B cell (primary cell): ENCODE measurements around the gene DDX20. TPM values are rescaled to one million over a fixed set of nuclear protein-coding genes. Genes with fewer than 3 reads are reported as not detected.

Experiments used
- ATAC-seq: fragments of 200-7000 bp; cut with Tn5 transposase; one replicate; pipeline ENCODE4 v1.10.0; 2021; ENCODE audit warnings: low read depth, mild to moderate bottlenecking, moderate number of reproducible peaks, moderate library complexity
- CTCF ChIA-PET: fragments of 350-600 bp; sonication (Branson Sonifier 250); formaldehyde crosslinking; loops from one replicate; lab custom pipeline; 2021; ENCODE audit warnings: antibody characterized with exemption, inconsistent platforms; lab: Charles Lee
- POLR2A ChIA-PET: fragments of 350-600 bp; sonication (Branson Sonifier 250); formaldehyde crosslinking; loops from one replicate; lab custom pipeline; 2021; ENCODE audit warnings: antibody characterized with exemption; lab: Charles Lee
- DNase-seq: peaks from one replicate; pipeline ENCODE4 v3.0.0; 2013
- H2AFZ ChIP-seq: 2 replicates; pipeline ENCODE4 v1.6.1; 2012; ENCODE audit warnings: mild to moderate bottlenecking, low read depth, low read length; ENCODE audit not compliant: insufficient read depth, poor library complexity, severe bottlenecking
- H3K27ac ChIP-seq, 2 donors: 1 replicate in 1 of 2; 2 replicates in 1 of 2; pipeline ENCODE4 v1.5.1; 2012 to 2013; ENCODE audit warnings: low read length in 2 of 2, mild to moderate bottlenecking in 2 of 2, moderate library complexity in 1 of 2
- H3K27me3 ChIP-seq, 4 experiments: fragments of 200-600 bp in 1 of 4; sonication (generic) in 1 of 4; replicated peaks in 1 of 4; 1 replicate in 2 of 4; 2 replicates in 2 of 4; pipeline versions ENCODE4 v1.6.1 to v1.7.0; 2013 to 2016; ENCODE audit warnings: low read length in 3 of 4, mild to moderate bottlenecking in 2 of 4, mixed read lengths in 1 of 4, moderate library complexity in 1 of 4; ENCODE audit not compliant: insufficient read depth in 4 of 4, control insufficient read depth in 3 of 4; ENCODE audit errors: control extremely low read depth in 1 of 4
- H3K36me3 ChIP-seq, 2 experiments: replicated peaks in 1 of 2; 1 replicate in 1 of 2; 2 replicates in 1 of 2; pipeline versions ENCODE4 v1.6.1 to v1.7.1; 2013; ENCODE audit warnings: low read length in 1 of 2; ENCODE audit not compliant: insufficient read depth in 2 of 2, control insufficient read depth in 1 of 2; ENCODE audit errors: control extremely low read depth in 1 of 2, extremely low read depth in 1 of 2
- H3K4me1 ChIP-seq, 2 donors: fragments of 200-600 bp in 1 of 2; sonication (generic) in 1 of 2; 1 replicate in 1 of 2; 2 replicates in 1 of 2; pipeline versions ENCODE4 v1.5.1 to v1.6.1; 2013 to 2017; ENCODE audit warnings: low read length in 2 of 2; ENCODE audit not compliant: control insufficient read depth in 2 of 2, insufficient read depth in 2 of 2
- H3K4me2 ChIP-seq: replicated peaks from 2 replicates; pipeline ENCODE3; 2012; ENCODE audit warnings: mild to moderate bottlenecking, low read depth, low read length; ENCODE audit not compliant: poor library complexity, severe bottlenecking
- H3K4me3 ChIP-seq, 5 experiments: fragments of 200-600 bp in 1 of 5; sonication (generic) in 1 of 5; 1 replicate in 3 of 5; 2 replicates in 2 of 5; pipeline versions ENCODE4 v1.5.1 to v1.7.0; 2011 to 2016; ENCODE audit warnings: low read length in 4 of 5, mild to moderate bottlenecking in 4 of 5, low read depth in 2 of 5, control low read depth in 1 of 5, moderate library complexity in 1 of 5; ENCODE audit not compliant: insufficient read depth in 1 of 5; ENCODE audit errors: control extremely low read depth in 1 of 5, extremely low read depth in 1 of 5
- H3K79me2 ChIP-seq: fragments of 200-600 bp; sonication (generic); one replicate; pipeline ENCODE4 v1.6.0; 2016; ENCODE audit warnings: low read length; ENCODE audit not compliant: control insufficient read depth, insufficient read depth
- H3K9ac ChIP-seq: fragments of 200-600 bp; sonication (generic); 2 replicates; pipeline ENCODE4 v1.6.1; 2017; ENCODE audit warnings: mild to moderate bottlenecking, low read length, moderate library complexity
- H3K9me3 ChIP-seq, 3 donors: one replicate each; pipeline versions ENCODE4 v1.6.1 to v1.7.1; 2013; ENCODE audit warnings: low read length in 2 of 3; ENCODE audit not compliant: control insufficient read depth in 2 of 3, insufficient read depth in 1 of 3; ENCODE audit errors: control extremely low read depth in 1 of 3
- H4K20me1 ChIP-seq: 2 replicates; pipeline ENCODE4 v1.6.0; 2012; ENCODE audit warnings: mild to moderate bottlenecking, low read length; ENCODE audit not compliant: insufficient read depth, control insufficient read depth, poor library complexity, severe bottlenecking
- H3K27ac Mint-ChIP-seq: one replicate; pipeline ENCODE4 v1.8.0; 2021; ENCODE audit warnings: mixed read lengths
- H3K27me3 Mint-ChIP-seq: one replicate; pipeline ENCODE4 v1.8.0; 2021; ENCODE audit warnings: mixed read lengths
- H3K4me1 Mint-ChIP-seq: one replicate; pipeline ENCODE4 v1.8.0; 2021; ENCODE audit warnings: mixed read lengths
- H3K4me3 Mint-ChIP-seq: one replicate; pipeline ENCODE4 v1.8.0; 2021; ENCODE audit warnings: mixed read lengths
- H3K9me3 Mint-ChIP-seq: one replicate; pipeline ENCODE4 v1.8.0; 2022; ENCODE audit warnings: mixed read lengths; ENCODE audit not compliant: insufficient read depth
- CTCF ChIP-seq: fragments of 200-600 bp; IDR thresholded peaks from one replicate; pipeline ENCODE4 v1.8.0; 2022; ENCODE audit warnings: antibody characterized with exemption, mild to moderate bottlenecking
- EZH2 ChIP-seq: IDR thresholded peaks from 2 replicates; pipeline ENCODE4 v1.6.1; 2012; ENCODE audit warnings: borderline replicate concordance, low read depth, mild to moderate bottlenecking, moderate library complexity, low read length; ENCODE audit not compliant: insufficient read depth, poor library complexity, severe bottlenecking
- WGBS: methylation state at CpG from one replicate; pipeline ENCODE4 v1.1.5; 2013; ENCODE audit warnings: missing lambda C conversion rate; ENCODE audit not compliant: insufficient coverage; 5-methylcytosine and 5-hydroxymethylcytosine counted together
- intact Hi-C: fragments of 100-400 bp; cut with micrococcal nuclease; formaldehyde crosslinking; loops from one replicate; pipeline ENCODE4 v1.10.0; 2022
- polyA plus RNA-seq: library from polyadenylated mRNA; depleted of rRNA; stranded (reverse); fragments of >200 nt; gene quantifications from 2 replicates; pipeline ENCODE4 v1.2.3, GENCODE V29; 2012
- total RNA-seq, 2 donors: library from RNA; stranded (reverse); fragments of 120-200 nt in 1 of 2; gene quantifications; 1 replicate in 1 of 2; 2 replicates in 1 of 2; pipeline versions ENCODE4 v1.2.3 to v1.2.4, GENCODE V29; 2013 to 2022

DDX20 gene
- total and polyA plus RNA-seq, 2 donors (not counting 1 experiment from before 2014, with no cell fraction given), result 5.7 to 24.6 TPM

- no peaks in the 10 kb centered on the region for H3K4me1 Mint-ChIP-seq
These were observed 48.8 kb upstream of the DDX20 start for GRCh38 chr1:111706921-111707320.

DNA sequence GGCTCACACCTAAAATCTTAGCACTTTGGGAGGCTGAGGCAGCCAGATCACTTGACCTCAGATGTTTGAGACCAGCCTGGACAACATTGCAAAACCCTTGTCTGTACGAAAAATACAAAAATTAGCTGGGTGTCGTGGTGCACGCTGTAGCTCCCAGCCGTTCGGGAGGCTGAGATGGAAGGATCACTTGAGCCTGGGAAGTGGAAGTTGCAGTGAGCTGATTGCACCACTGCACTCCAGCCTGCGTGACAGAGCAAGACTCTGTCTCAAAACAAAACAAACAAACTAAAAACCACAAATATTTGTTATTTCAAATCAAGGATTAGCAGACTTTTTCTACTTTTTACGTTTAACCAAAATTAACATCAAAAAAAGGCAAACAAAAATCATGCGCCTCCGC lies 47.8 kb upstream of the DDX20 start:
- Mint-ChIP-seq H3K4me3 (no peak overlapping the region), H3K27me3 (no peaks in the 10 kb centered on the region), H3K27ac (peak overlapping the region; percentile 6), H3K9me3 (no peaks in the 10 kb centered on the region), H3K4me1 (no peaks in the 10 kb centered on the region)
- no peak for DNase-seq
- Histone ChIP-seq H3K27me3 (no peaks in the 10 kb centered on the region), H4K20me1 (peaks cover under 1% of the 10 kb centered on the region), H3K79me2 (no peaks in the 10 kb centered on the region), H3K27ac (no peak overlapping the region), H3K4me1 (no peaks in the 10 kb centered on the region), H3K4me3 (no peak overlapping the region), H2AFZ (no peak overlapping the region), H3K9ac (no peak overlapping the region), H3K9me3 (no peaks in the 10 kb centered on the region), H3K4me2 (no peak overlapping the region), H3K36me3 (peaks cover 13 to 70% of the 10 kb centered on the region in 2 experiments)
- WGBS, result 90% methylated on average over 4 of the region's 9 CpGs
- ATAC-seq, result no peak
- CTCF ChIA-PET, result interaction anchor here (1.0 to 1.1 kb wide), 2 partner anchors 192 to 227 kb away, joined by 3 read pairs; no protein-coding TSS in a partner anchor
- TF ChIP-seq EZH2, result no peak
- no peak for TF ChIP-seq CTCF
- POLR2A ChIA-PET, result no interaction called here
- intact Hi-C loops, result no loop called here

More at GRCh38 chr1:111706921-111707320, 48.8 kb upstream of the DDX20 start:
- H4K20me1 ChIP-seq, result peaks cover 4% of the 10 kb centered on the region
- no peaks in the 10 kb centered on the region for H3K27me3 ChIP-seq
- ChIA-PET POLR2A (no interaction called here), CTCF (interaction anchor here (1.0 to 1.3 kb wide), 3 partner anchors 191 to 226 kb away, joined by 3 to 5 read pairs (median 3); no protein-coding TSS in a partner anchor)
- H2AFZ ChIP-seq, result no peak overlapping the region
- no peak for ATAC-seq
- no peaks in the 10 kb centered on the region for H3K27me3 Mint-ChIP-seq
- H3K9ac ChIP-seq, result no peak overlapping the region
- no CpG with 5 or more reads among the region's 2 CpGs for WGBS
- no peaks in the 10 kb centered on the region for H3K79me2 ChIP-seq
- intact Hi-C loops, result no loop called here
- TF ChIP-seq EZH2, result no peak
- TF ChIP-seq CTCF, result no peak
- DNase-seq, result no peak
- H3K27ac Mint-ChIP-seq, result no peak overlapping the region
- H3K4me2 ChIP-seq, result no peak overlapping the region
- H3K9me3 ChIP-seq, result no peaks in the 10 kb centered on the region
- peak overlapping the region in 1 of 2 donors; percentile 31 for H3K27ac ChIP-seq
- no peaks in the 10 kb centered on the region for H3K9me3 Mint-ChIP-seq
- H3K36me3 ChIP-seq, result peaks cover 13 to 75% of the 10 kb centered on the region in 2 experiments
- H3K4me3 ChIP-seq, result no peak overlapping the region
- H3K4me3 Mint-ChIP-seq, result no peak overlapping the region
- H3K4me1 ChIP-seq, result no peaks in the 10 kb centered on the region
